Dermis blood vessel endothelial cell (primary cell): ENCODE data around the gene NRXN2. TPM values are rescaled to one million over a fixed set of nuclear protein-coding genes. Genes with fewer than 3 reads are reported as not detected.
"Not testable (repeated sequence)": the region's sequence is repeated elsewhere in the genome, so short reads cannot be mapped to it uniquely, and the experiment has no call there.

ENCODE experiments used
- DNase-seq: peaks from one replicate; pipeline ENCODE4 v3.0.0; 2010
- total RNA-seq: library from RNA; depleted of rRNA; stranded (reverse); fragments of >200 nt; gene quantifications from 2 replicates; pipeline ENCODE4 v1.2.3, GENCODE V29; 2014

NRXN2 gene
- total RNA-seq, 1 donor from 2014 or later: not detected

GRCh38 chr11:64602466-64603070, 120.4 kb downstream of the NRXN2 start:
- DNase-seq: no peak

GRCh38 chr11:64601605-64602465, 121.2 kb downstream of the NRXN2 start:
- no peak for DNase-seq

- DNase-seq: no peak
Measured at GRCh38 chr11:64600281-64600992, 122.6 kb downstream of the NRXN2 start.

DNA sequence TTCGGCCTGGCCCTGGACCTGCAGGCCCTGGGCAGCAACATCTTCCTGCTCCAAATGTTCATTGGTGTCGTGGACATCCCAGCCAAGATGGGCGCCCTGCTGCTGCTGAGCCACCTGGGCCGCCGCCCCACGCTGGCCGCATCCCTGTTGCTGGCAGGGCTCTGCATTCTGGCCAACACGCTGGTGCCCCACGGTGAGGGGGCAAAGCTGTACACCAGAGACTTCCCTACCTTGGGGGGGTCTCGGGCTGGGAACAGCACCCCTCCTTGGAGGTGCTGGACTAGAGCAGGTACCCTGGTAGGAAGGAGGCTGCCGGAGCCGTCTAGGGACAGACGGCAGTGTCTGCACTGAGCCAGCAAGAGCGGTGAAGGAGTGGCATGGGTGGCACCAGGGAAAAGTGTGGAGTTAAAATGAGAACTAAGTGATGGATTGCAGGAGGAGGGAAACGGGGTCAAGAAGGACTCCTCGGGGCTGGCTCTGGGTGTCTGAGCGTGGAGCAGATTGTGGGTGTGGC, 123.2 kb downstream of the NRXN2 start:
- no peak for DNase-seq

GRCh38 chr11:64598797-64599697, 124.0 kb downstream of the NRXN2 start:
- DNase-seq: no peak

DNA sequence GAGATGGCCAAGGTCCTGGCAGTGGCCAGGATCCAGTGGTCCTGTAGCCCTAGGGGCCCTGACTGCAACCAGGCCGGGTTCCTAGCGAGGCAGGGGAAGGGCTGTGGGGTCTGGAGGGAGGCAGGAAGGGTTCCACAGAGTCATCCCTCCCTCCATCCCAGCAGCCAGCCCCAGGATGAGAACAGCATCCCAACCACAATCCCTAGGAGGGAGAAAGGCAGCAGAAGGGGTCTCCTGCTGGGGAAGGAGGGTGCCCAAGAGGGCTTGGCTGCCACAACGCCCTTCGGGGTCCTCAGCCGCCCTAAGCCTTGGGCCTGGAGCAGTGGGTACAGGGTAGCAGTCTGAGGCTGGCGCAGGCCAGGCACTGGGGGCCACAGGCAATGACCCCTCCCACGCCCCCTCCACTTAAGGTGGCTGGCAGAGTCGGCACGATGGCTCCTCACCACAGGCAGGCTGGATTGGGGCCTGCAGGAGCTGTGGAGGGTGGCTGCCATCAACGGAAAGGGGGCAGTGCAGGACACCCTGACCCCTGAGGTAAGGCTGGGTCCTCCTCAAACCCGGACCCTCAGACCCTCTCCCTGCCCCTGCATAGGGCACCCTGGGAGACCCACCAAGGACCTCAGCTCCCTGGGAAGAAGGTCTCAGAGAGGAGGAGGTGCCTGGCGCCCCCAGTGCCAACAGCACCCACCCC, 124.7 kb downstream of the NRXN2 start:
- no peak for DNase-seq

- no peak for DNase-seq
Measured at GRCh38 chr11:64597671-64598101, 125.3 kb downstream of the NRXN2 start.

DNA sequence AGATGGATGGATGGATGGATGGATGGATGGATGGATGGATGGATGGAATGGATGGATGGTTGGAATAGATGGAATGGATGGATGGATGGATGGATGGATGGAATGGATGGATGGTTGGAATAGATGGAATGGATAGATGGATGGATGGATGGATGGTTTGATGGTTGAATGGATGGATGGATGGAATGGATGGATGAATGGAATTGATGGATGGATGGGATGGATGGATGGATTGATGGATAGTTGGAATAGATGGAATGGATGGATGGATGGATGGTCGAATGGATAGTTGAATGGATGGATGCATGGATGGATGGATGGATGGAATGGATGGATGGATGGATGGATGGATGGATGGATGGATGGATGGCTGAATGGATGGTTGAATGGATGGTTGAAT, 127.1 kb downstream of the NRXN2 start:
- DNase-seq: not testable (repeated sequence)

DNA sequence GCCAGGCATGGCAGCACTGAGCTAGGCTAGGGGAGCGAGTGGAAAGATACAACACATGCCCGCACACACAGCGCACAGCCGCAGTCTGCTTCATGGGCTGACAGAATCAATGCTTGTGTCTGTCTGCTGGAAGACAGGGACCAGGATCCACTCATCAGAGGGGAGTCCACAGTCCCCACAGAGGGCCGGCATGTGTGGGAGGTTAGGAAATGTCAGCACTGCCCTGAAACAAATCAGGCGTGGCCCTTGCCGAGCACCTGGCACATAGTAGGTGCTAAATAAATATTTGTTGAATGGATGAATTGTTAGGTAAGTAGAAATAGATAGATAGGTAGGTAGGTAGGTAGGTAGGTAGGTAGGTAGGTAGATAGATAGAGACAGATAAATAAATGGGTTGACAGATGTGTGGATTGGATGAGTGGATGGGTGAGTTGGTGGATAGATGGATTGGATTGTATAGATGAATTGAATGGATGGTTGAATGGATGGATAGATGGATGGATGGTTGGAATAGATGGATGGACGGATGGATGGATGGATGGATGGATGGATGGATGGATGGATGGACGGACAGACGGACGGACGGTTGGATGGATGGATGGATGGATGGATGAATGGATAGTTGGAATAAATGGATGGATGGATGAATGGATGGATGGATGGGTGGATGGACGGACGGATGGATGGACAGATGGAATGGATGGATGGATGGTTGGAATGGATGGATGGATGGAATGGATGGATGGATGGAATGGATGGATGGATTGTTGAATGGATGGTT, 128.6 kb downstream of the NRXN2 start:
- DNase-seq: no peak

DNA sequence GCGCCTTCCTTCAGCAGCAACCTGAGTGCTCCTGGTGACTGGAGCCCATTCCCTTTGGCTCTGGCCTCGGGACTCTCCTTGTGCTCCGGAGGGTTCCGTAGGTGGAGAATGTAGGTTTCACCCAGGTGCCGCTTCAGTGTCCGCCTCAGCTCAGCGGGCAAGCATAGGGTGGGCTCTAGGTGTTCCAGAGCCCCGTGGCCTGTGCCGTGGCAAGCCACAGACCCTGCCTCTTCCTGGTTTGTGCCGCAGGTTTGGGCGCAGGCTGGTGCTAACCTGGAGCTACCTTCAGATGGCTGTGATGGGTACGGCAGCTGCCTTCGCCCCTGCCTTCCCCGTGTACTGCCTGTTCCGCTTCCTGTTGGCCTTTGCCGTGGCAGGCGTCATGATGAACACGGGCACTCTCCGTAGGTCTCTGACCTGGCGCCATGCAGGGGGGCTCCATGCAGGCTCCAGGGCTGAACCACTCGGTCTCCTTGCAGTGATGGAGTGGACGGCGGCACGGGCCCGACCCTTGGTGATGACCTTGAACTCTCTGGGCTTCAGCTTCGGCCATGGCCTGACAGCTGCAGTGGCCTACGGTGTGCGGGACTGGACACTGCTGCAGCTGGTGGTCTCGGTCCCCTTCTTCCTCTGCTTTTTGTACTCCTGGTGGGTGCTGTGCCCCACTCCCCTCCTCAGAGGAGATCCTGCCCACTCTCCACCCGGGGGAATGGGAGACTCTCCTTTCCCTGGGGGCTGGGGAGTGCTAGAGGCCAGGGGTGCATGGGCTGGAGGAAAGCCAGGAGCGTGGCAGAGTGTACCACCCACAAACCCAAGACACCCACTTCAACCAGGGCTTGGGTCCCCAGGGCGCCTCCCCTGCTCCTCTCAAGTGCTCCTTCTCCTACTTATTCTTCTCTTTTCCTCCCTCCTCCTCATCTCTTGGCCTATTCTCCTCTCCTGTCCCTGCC, 129.6 kb downstream of the NRXN2 start:
- no peak for DNase-seq

- DNase-seq: no peak
Measured at GRCh38 chr11:64592656-64593055, 130.3 kb downstream of the NRXN2 start.

DNA sequence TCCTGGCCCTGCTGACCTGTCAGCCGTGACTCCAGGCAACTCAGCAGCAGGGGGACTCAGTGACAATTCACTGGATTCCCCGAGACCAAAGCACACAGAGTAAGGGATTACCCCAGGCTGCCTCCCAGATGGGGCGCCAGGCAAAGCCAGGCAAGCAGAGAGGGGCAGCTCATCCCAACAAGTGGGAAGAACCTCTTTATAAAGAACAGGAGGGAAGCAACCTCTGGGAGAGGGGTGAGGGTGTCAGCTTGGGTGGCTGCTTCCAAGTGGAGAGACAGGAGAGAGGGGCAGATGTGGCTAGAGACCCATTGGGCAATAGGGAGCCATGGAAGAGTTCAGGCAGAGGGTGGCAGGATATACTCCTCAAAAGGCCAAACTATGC, 130.8 kb downstream of the NRXN2 start:
- DNase-seq: no peak

DNA sequence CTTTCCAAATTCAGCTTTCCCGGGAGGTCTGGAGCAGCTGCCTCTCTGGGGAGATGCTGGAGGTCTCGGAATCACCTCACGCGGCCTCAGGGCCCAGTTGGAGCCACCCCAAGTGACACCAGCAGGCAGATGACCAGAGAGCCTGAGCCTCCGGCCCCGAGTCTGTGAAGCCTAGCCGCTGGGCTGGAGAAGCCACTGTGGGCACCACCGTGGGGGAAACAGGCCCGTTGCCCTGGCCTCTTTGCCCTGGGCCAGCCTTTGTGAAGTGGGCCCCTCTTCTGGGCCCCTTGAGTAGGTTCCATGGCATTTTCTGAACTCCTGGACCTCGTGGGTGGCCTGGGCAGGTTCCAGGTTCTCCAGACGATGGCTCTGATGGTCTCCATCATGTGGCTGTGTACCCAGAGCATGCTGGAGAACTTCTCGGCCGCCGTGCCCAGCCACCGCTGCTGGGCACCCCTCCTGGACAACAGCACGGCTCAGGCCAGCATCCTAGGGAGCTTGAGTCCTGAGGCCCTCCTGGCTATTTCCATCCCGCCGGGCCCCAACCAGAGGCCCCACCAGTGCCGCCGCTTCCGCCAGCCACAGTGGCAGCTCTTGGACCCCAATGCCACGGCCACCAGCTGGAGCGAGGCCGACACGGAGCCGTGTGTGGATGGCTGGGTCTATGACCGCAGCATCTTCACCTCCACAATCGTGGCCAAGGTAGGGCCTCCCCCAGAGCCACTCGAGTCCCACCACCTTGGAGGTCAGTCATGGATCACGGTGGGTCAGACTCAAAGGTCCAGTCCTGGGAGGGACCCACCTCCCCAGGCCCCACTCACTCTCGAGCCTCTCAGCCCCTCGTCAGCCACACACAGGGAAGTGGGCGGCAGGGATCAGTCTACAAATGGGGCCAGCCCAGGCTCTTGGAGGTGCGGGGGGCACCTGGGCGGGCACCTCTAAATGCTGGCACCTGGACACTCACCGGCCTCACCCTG, 131.5 kb downstream of the NRXN2 start:
- no peak for DNase-seq

GRCh38 chr11:64590763-64591221, 132.2 kb downstream of the NRXN2 start, which contains the start of gene SLC22A12:
Gene SLC22A12, plus strand, starts transcription at chr11:64591220. Its CDS starts 337 bp downstream, at chr11:64591557.
- DNase-seq: no peak

DNA sequence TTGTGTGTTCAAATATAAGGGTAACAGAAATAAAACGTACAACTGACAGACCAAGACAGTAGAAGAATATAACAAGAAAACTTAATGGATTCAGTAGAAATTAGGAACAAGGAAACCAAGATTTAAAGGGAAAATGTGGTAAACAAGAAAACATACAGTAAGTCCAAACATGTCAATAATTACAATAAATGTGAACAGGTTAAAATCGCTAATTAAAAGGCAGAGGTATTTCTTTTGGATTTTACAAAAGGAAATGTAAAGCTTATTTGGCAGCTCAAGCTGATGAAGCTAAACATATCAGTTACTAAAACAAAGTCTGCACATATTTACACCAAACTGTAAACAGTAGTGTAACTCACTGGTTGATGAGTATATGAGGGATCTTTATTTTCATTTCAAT, 134.3 kb downstream of the NRXN2 start:
- DNase-seq: no peak

GRCh38 chr11:64586366-64586765, 136.6 kb downstream of the NRXN2 start:
- DNase-seq: no peak

- DNase-seq: no peak
Measured at GRCh38 chr11:64585150-64585549, 137.8 kb downstream of the NRXN2 start.
